ENCODE measurements around the gene ERGIC1.
A peak's percentile ranks its signal among the peaks of the same experiment; 100 is the strongest.
"Not testable (repeated sequence)": the region's sequence is repeated elsewhere in the genome, so short reads cannot be mapped to it uniquely, and the experiment has no call there.

The ERGIC1 gene

DNA sequence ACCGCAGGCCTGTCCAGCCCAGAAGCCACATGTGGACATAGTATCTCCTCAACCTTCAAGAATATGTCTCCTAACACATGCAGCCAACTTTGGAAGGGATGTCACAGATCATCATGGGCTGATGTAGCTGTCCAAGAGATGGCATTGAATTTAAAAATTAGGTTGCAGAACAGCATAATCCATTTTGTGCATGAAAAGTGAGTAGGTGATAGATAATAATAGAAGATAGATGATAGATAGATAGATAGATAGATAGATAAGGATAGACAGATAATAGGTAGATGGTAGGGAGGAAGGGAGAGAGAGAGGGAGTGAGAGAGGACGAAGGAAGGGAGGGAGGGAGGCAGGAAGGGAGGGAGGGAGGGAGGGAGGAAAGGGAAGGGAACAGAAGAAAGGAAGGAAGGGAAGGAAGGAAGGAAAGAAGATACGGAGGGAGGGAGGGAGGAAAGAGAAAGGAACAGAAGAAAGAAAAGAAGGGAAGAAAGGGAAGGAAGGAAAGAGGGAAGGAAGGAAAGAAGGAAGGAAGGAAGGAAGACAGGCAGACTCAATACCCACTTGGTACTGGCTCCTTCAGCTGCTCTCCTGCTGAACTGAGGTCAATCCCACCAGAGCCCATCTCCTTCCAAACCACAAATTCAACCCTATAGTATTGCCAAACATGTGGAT lies 28.9 kb upstream of the ERGIC1 start:
- DNase-seq = no peak
- H3K4me3 Mint-ChIP-seq = no peak overlapping the region
- peaks cover 6% of the 10 kb centered on the region for H3K9me3 Mint-ChIP-seq

DNA sequence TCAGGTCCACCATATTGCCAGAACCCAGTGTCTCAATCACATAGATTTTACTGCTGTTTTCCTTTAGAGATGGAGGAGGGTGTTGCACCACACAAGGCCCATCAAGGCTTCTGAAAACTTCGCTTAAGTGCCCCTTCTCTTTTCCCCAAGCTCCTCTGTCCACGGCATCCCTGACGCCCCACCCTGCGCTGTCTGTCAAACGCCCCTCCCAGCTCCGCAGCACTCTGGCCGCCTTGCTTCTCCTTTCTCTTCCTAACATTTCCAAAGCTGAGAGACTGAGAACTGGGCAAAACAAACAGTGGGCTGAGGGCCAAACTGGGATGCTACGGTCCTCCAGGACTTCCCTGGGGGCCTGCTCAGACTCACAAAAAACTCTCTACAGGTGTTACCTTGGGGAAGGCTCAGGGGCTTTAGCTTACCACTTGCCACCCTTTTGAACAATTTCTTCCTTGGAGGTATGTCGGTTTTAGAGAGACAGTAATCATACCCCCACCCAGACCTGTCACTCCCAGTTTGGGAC lies 28.3 kb upstream of the ERGIC1 start:
- no peak overlapping the region for H3K27ac Mint-ChIP-seq
- H3K4me3 Mint-ChIP-seq = no peak overlapping the region
- H3K27me3 Mint-ChIP-seq (ENCODE audit: low read depth, poor library complexity) = peaks cover 6% of the 10 kb centered on the region
- peaks cover 19% of the 10 kb centered on the region for H3K4me1 Mint-ChIP-seq
- H3K36me3 Mint-ChIP-seq (ENCODE audit: low read depth) = peaks cover 4% of the 10 kb centered on the region
- peaks cover 13% of the 10 kb centered on the region for H3K9me3 Mint-ChIP-seq
- TF ChIP-seq, protein P1, sequence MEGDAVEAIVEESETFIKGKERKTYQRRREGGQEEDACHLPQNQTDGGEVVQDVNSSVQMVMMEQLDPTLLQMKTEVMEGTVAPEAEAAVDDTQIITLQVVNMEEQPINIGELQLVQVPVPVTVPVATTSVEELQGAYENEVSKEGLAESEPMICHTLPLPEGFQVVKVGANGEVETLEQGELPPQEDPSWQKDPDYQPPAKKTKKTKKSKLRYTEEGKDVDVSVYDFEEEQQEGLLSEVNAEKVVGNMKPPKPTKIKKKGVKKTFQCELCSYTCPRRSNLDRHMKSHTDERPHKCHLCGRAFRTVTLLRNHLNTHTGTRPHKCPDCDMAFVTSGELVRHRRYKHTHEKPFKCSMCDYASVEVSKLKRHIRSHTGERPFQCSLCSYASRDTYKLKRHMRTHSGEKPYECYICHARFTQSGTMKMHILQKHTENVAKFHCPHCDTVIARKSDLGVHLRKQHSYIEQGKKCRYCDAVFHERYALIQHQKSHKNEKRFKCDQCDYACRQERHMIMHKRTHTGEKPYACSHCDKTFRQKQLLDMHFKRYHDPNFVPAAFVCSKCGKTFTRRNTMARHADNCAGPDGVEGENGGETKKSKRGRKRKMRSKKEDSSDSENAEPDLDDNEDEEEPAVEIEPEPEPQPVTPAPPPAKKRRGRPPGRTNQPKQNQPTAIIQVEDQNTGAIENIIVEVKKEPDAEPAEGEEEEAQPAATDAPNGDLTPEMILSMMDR (IDR thresholded peaks at IDR 0.05) = no peak
- no peak for DNase-seq

More for the DNA sequence above, 28.9 kb upstream of the ERGIC1 start:
- H3K27ac Mint-ChIP-seq = no peak overlapping the region
- H3K27me3 Mint-ChIP-seq (ENCODE audit: low read depth, poor library complexity) = peaks cover 6% of the 10 kb centered on the region
- TF ChIP-seq, protein P1 (IDR thresholded peaks at IDR 0.05) = no peak
- H3K4me1 Mint-ChIP-seq = peaks cover 20% of the 10 kb centered on the region
- H3K36me3 Mint-ChIP-seq (ENCODE audit: low read depth) = peaks cover 4% of the 10 kb centered on the region

DNA sequence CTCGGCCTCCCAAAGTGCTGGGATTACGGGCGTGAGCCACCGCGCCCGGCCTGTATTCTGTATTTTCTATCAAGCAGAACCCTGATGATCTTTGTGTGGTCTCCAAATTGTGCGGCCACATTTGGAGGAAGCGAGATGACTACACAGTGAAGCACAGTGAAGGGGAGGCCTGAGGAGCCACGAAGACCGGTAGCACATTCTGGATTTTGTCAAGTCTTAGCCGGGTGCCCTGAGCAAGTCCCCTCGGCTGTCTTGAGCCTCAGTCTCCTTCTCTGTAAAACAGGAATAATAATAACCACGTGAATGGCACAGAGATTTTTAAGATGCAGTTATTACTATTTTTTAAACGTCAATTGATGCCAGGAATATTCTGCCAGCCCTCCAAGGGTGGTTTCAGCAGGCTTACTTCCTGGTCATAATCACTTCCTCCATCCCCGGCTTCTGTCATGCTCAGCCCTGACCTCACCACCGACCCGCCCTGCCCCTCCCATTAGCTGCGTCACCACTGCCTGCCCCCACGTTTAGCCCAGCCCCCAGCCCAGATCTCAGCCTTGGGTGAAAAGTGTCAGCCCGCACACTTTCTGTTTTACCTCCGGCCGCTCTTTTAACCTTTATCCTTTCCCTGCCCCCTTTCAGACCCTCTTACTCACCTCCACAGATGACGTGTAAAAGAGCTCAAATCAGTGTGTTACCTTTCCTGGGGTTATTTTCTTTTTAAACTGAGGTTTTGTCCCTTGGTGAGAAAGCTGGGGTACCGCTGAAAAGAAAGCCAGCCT lies 27.0 kb upstream of the ERGIC1 start:
- Mint-ChIP-seq H3K4me3 (peak overlapping the region; percentile 50), H3K36me3 (ENCODE audit: low read depth) (peaks cover 4% of the 10 kb centered on the region), H3K4me1 (peaks cover 19% of the 10 kb centered on the region), H3K27ac (peak overlapping the region; percentile 67), H3K27me3 (ENCODE audit: low read depth, poor library complexity) (peaks cover 6% of the 10 kb centered on the region), H3K9me3 (peaks cover 13% of the 10 kb centered on the region)
- TF ChIP-seq, protein P1 (IDR thresholded peaks at IDR 0.05) = no peak
- DNase-seq = peak; percentile 69

DNA sequence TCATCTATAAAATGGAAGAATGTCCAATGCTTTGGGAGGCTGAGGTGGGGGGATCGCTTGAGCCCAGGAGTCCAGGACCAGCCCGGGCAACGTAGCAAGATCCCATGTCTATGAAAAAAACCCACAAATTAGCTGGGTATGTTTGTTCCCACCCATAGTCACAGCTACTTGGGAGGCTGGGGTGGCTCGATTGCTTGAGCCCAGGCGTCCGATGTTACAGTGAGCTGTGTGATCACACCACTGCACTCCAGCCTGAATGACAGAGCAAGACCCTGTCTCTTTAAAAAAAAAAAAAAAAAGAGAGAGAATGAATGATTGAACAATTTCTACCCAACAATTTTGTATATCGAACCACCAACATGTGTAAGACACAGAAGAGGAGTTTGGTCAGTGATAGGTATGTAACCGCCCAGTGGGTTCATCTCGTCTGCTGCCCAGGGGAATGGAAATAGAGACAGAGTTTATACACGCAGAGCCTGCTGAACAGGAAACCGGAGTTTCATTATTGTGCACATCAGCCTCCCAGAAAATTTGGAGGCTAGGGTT lies 26.2 kb upstream of the ERGIC1 start:
- Mint-ChIP-seq H3K9me3 (peaks cover 13% of the 10 kb centered on the region), H3K27ac (peak overlapping the region; percentile 67), H3K27me3 (ENCODE audit: low read depth, poor library complexity) (peaks cover 6% of the 10 kb centered on the region), H3K36me3 (ENCODE audit: low read depth) (peaks cover 4% of the 10 kb centered on the region), H3K4me1 (peaks cover 19% of the 10 kb centered on the region), H3K4me3 (peak overlapping the region; percentile 50)
- TF ChIP-seq, protein P1 (IDR thresholded peaks at IDR 0.05) = no peak
- DNase-seq = no peak

DNA sequence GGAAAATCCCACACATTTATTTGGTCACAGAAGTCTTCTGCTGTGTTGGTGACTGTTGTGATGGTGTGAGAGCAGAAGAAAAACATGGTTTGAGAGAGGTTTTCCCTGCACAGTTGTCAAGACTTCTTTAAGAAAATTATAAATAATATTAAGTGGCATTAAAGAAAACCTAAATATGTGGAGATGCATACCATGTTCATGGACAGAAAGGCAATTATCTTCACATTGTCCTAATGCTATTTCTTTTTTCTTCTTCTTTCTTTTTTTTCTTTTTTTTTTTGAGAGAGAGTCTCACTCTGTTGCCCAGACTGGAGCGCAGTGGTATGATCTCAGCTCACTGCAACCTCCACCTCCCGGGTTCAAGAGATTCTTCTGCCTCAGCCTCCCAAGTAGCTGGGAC lies 24.3 kb upstream of the ERGIC1 start:
- no peak overlapping the region for H3K4me3 Mint-ChIP-seq
- H3K4me1 Mint-ChIP-seq = peaks cover 19% of the 10 kb centered on the region
- DNase-seq = no peak
- peaks cover 13% of the 10 kb centered on the region for H3K9me3 Mint-ChIP-seq
- peaks cover 4% of the 10 kb centered on the region for H3K36me3 Mint-ChIP-seq (ENCODE audit: low read depth)
- peaks cover 7% of the 10 kb centered on the region for H3K27me3 Mint-ChIP-seq (ENCODE audit: low read depth, poor library complexity)
- no peak overlapping the region for H3K27ac Mint-ChIP-seq
- TF ChIP-seq, protein P1 (IDR thresholded peaks at IDR 0.05) = no peak

DNA sequence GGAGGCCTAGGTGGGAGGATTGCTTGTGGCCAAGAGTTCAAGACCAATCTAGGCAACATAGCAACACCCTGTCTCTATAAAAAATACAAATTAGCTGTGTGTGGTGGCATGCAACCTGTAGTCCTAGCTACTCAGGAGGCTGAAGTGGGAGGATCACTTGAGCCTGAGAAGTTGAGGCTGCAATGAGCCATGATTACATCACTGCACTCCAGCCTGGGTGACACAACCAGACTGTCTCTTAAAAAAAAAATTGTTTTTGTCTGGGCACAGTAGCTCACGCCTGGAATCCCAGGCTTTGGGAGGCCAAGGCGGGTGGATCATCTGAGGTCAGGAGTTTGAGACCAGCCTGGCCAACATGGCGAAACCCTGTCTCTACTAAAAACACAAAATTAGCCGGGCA lies 23.1 kb upstream of the ERGIC1 start:
- H3K27ac Mint-ChIP-seq; H3K4me3 Mint-ChIP-seq; H3K36me3 Mint-ChIP-seq (ENCODE audit: low read depth); H3K27me3 Mint-ChIP-seq (ENCODE audit: low read depth, poor library complexity); DNase-seq: not testable (repeated sequence)
- Mint-ChIP-seq H3K4me1 (peaks cover 19% of the 10 kb centered on the region), H3K9me3 (peaks cover 13% of the 10 kb centered on the region)

All from nephron progenitor cell (in vitro differentiated cells).